ENCODE results near the gene SPECC1L. TPM values are rescaled to one million over a fixed set of nuclear protein-coding genes. Genes with fewer than 3 reads are reported as not detected.

The SPECC1L gene
- total and polyA plus RNA-seq, 2 experiments from 2014 or later = 19.7 to 43.2 TPM

GRCh38 chr22:24359452-24360120 is 89.0 kb downstream of the SPECC1L start:
- Histone ChIP-seq H3K4me1 (ENCODE audit: low read depth) (peaks cover 10% of the 10 kb centered on the region), H3K27ac (peak overlapping the region; percentile 66), H3K36me3 (peaks cover 28% of the 10 kb centered on the region), H3K4me3 (no peak overlapping the region), H3K9me3 (ENCODE audit: low read depth) (no peaks in the 10 kb centered on the region), H3K27me3 (no peaks in the 10 kb centered on the region)
- no peak for TF ChIP-seq CTCF (IDR thresholded peaks at IDR 0.05; ENCODE audit: low read depth, low read length)
- DNase-seq (ENCODE audit: low read depth in 1 of 2, low spot score in 1 of 2) = peak in 1 of 2 donors; percentile 19

GRCh38 chr22:24361976-24362646 is 91.5 kb downstream of the SPECC1L start:
- no peak for TF ChIP-seq CTCF (IDR thresholded peaks at IDR 0.05; ENCODE audit: low read depth, low read length)
- H3K36me3 ChIP-seq = peaks cover 42% of the 10 kb centered on the region
- no peak overlapping the region for H3K4me3 ChIP-seq
- peaks cover 10% of the 10 kb centered on the region for H3K4me1 ChIP-seq (ENCODE audit: low read depth)
- no peak for DNase-seq (ENCODE audit: low read depth in 1 of 2, low spot score in 1 of 2)
- peak overlapping the region; percentile 39 for H3K27ac ChIP-seq
- H3K9me3 ChIP-seq (ENCODE audit: low read depth) = no peaks in the 10 kb centered on the region
- no peaks in the 10 kb centered on the region for H3K27me3 ChIP-seq

- H3K36me3 ChIP-seq = peaks cover 47% of the 10 kb centered on the region
- DNase-seq (ENCODE audit: low read depth in 1 of 2, low spot score in 1 of 2) = no peak
- H3K27me3 ChIP-seq = no peaks in the 10 kb centered on the region
- H3K4me3 ChIP-seq = no peak overlapping the region
- H3K4me1 ChIP-seq (ENCODE audit: low read depth) = peaks cover 10% of the 10 kb centered on the region
- TF ChIP-seq CTCF (IDR thresholded peaks at IDR 0.05; ENCODE audit: low read depth, low read length) = no peak
- no peaks in the 10 kb centered on the region for H3K9me3 ChIP-seq (ENCODE audit: low read depth)
- peak overlapping the region; percentile 39 for H3K27ac ChIP-seq
These were observed 92.6 kb downstream of the SPECC1L start for GRCh38 chr22:24363243-24363642.

GRCh38 chr22:24366701-24367100 is 96.1 kb downstream of the SPECC1L start:
- H3K4me1 ChIP-seq (ENCODE audit: low read depth) = no peaks in the 10 kb centered on the region
- peaks cover 71% of the 10 kb centered on the region for H3K36me3 ChIP-seq
- no peak for TF ChIP-seq CTCF (IDR thresholded peaks at IDR 0.05; ENCODE audit: low read depth, low read length)
- no peak overlapping the region for H3K27ac ChIP-seq
- no peaks in the 10 kb centered on the region for H3K9me3 ChIP-seq (ENCODE audit: low read depth)
- no peak overlapping the region for H3K4me3 ChIP-seq
- no peak for DNase-seq (ENCODE audit: low read depth in 1 of 2, low spot score in 1 of 2)
- no peaks in the 10 kb centered on the region for H3K27me3 ChIP-seq

GRCh38 chr22:24367841-24368240 is 97.2 kb downstream of the SPECC1L start:
- Histone ChIP-seq H3K4me1 (ENCODE audit: low read depth) (no peaks in the 10 kb centered on the region), H3K27ac (no peak overlapping the region), H3K9me3 (ENCODE audit: low read depth) (no peaks in the 10 kb centered on the region), H3K36me3 (peaks cover 74% of the 10 kb centered on the region), H3K27me3 (no peaks in the 10 kb centered on the region), H3K4me3 (no peak overlapping the region)
- peak in 1 of 2 donors; percentile 67 for DNase-seq (ENCODE audit: low read depth in 1 of 2, low spot score in 1 of 2)
- no peak for TF ChIP-seq CTCF (IDR thresholded peaks at IDR 0.05; ENCODE audit: low read depth, low read length)
